NCI-H1092 treated with DMSO at 0.1 percent for 48 hours (cell line): ENCODE measurements around the gene GLRX5.
"Not testable (repeated sequence)": the region's sequence is repeated elsewhere in the genome, so short reads cannot be mapped to it uniquely, and the experiment has no call there.

Source experiments
- DNase-seq: peaks from one replicate; lab custom pipeline; 2025; lab: John Stamatoyannopoulos, UW

The GLRX5 gene

GRCh38 chr14:95559203-95559602, 24.4 kb downstream of the GLRX5 start:
- DNase-seq: no peak

- peak; percentile 95 for DNase-seq
These were observed 26.2 kb downstream of the GLRX5 start for GRCh38 chr14:95561001-95561412.

GRCh38 chr14:95562892-95563685, 28.2 kb downstream of the GLRX5 start:
- no peak for DNase-seq

- DNase-seq: peak; percentile 18
These were observed 29.2 kb downstream of the GLRX5 start for GRCh38 chr14:95564060-95564459.

- DNase-seq: no peak
These were observed 34.6 kb downstream of the GLRX5 start for GRCh38 chr14:95569440-95569839.

- DNase-seq: no peak
These were observed 38.5 kb downstream of the GLRX5 start for GRCh38 chr14:95573313-95573712.

GRCh38 chr14:95575840-95576473, 41.1 kb downstream of the GLRX5 start:
- no peak for DNase-seq

- DNase-seq: no peak
These were observed 42.4 kb downstream of the GLRX5 start for GRCh38 chr14:95577067-95577800.

GRCh38 chr14:95577870-95578269, 43.0 kb downstream of the GLRX5 start:
- no peak for DNase-seq

GRCh38 chr14:95583836-95584617, 49.2 kb downstream of the GLRX5 start:
- DNase-seq: not testable (repeated sequence)

GRCh38 chr14:95585953-95586620, 51.2 kb downstream of the GLRX5 start:
- DNase-seq: no peak

GRCh38 chr14:95591182-95591581, 56.3 kb downstream of the GLRX5 start:
- not testable (repeated sequence) for DNase-seq
